Measurements from ENCODE around the gene ENPEP.
"Not testable (repeated sequence)": the region's sequence is repeated elsewhere in the genome, so short reads cannot be mapped to it uniquely, and the experiment has no call there.

Gene ENPEP, protein sequence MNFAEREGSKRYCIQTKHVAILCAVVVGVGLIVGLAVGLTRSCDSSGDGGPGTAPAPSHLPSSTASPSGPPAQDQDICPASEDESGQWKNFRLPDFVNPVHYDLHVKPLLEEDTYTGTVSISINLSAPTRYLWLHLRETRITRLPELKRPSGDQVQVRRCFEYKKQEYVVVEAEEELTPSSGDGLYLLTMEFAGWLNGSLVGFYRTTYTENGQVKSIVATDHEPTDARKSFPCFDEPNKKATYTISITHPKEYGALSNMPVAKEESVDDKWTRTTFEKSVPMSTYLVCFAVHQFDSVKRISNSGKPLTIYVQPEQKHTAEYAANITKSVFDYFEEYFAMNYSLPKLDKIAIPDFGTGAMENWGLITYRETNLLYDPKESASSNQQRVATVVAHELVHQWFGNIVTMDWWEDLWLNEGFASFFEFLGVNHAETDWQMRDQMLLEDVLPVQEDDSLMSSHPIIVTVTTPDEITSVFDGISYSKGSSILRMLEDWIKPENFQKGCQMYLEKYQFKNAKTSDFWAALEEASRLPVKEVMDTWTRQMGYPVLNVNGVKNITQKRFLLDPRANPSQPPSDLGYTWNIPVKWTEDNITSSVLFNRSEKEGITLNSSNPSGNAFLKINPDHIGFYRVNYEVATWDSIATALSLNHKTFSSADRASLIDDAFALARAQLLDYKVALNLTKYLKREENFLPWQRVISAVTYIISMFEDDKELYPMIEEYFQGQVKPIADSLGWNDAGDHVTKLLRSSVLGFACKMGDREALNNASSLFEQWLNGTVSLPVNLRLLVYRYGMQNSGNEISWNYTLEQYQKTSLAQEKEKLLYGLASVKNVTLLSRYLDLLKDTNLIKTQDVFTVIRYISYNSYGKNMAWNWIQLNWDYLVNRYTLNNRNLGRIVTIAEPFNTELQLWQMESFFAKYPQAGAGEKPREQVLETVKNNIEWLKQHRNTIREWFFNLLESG

DNA sequence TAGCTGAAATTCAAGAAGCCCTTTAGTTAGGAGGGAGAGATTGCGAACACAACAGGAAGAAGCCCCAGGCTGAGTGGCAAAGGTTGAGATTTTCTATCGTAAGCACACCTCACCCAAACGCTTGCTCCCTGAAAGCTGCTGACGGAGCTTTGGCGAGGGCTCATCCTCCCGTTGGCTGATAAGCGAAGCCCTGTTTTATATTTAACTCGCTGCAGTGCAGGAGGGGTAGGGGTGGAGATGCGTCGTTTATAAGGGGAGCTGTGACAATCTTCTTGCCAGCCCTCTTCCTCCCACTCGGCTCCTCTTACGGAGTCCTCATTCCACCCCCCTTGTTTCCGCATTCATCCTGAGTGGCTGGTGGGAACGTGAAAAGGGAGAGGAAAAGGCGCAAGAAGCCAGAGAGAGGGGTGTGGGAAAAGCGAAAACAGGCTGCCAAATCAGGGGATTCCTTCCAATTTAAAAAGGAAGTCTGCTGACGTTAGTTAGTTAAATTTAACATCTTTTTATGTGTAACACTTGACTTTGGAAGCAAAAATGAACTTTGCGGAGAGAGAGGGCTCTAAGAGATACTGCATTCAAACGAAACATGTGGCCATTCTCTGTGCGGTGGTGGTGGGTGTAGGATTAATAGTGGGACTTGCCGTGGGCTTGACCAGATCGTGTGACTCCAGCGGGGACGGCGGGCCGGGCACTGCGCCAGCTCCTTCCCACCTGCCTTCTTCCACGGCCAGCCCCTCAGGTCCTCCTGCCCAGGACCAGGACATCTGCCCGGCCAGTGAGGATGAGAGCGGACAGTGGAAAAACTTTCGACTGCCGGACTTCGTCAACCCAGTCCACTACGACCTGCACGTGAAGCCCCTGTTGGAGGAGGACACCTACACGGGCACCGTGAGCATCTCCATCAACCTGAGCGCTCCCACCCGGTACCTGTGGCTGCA is at the start of gene ENPEP:
Gene ENPEP (plus strand): TSS at position 275 of the 938 bp plus-strand sequence. CDS start 260 bp downstream, at position 535.
- DNase-seq (ENCODE audit: low read depth), result no peak

DNA sequence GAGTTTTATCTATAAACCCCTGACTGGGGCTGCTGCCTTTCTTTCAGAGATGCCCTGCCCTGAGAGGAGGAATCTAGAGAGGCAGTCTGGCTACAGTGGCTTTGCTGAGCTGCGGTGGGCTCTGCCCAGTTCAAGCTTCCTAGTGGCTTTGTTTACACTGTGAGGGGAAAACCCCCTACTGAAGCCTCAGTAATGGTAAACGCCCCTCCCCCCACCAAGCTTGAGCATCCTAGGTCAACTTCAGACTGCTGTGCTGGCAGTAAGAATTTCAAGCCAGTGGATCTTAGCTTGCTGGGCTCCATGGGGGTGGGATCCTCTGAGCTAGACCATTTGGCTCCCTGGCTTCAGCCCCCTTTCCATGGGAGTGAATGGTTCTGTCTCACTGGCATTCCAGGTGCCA is 44.1 kb upstream of the ENPEP start:
- not testable (repeated sequence) for DNase-seq (ENCODE audit: low read depth)

DNA sequence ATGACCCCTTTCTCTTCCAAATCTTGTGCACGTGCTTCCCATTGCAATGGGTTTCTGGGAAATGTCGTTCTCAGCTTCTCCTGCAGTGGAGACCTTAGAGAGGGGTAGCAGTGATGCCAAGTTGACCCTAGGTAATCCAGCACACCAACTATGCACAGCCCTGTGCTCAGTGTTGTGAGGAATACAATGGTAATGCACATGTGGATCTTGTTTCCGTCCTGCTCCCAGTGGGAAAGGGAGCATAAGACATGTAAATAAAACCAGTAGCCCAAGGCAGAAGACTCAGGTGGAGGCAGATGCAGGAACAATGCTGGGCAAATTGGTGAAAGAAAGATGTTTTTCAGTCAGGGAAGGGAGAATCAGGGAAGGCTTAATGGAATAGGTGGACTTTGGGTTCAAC is 38.7 kb upstream of the ENPEP start:
- not testable (repeated sequence) for DNase-seq (ENCODE audit: low read depth)

DNA sequence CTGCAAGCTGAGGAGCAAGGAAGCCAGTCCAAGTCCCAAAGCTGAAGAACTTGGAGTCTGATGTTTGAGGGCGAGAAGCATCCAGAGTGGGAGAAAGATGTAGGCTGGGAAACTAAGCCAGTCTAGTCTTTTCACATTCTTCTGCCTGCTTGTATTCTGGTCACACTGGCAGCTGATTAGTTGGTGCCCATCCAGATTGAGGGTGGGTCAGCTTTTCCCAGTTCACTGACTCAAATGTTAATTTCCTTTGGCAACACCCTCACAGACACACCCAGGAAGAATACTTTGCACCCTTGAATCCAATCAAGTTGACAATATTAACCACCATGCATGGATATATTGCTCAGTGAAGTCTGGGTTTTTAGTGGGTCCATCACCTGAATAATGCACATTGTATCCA is 36.7 kb upstream of the ENPEP start:
- DNase-seq (ENCODE audit: low read depth), result not testable (repeated sequence)

DNA sequence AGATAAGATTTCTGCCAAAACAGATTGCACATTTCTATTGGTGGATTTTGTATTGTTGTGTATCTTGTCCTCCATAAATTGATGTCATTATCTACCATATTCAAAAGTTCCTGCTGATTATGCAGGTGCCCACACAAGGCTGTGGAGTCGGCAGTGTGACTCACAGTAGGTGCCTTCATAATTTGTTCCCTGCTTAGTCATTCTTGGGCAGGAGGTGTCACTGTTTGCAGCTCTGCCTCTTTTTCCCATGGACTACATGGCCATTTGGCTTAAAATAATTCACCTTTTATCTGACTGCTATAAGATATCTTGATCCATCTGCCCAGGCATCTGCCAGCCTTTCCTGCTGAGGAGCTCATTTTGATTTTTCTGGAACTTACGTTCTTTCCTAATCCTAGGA is 33.6 kb upstream of the ENPEP start:
- DNase-seq (ENCODE audit: low read depth), result no peak

DNA sequence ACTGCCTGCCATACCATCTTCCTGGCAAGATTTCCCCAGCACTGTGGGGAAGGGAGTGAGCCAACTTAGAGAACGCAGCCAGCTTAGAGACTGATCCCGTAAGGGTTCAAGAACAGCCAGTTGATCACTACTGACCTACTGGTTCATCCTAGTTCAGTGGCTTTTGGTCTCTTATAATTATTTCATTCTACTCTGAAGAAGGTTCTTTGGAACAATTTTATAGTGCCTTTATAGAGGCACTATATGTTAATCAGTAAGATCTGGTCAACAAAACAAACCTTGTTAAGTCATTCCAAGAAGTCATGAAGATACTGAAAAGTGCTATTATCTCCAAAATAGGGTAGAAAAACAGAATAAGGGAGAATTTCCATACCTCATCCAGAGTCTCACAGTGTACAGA is 33.2 kb upstream of the ENPEP start:
- no peak for DNase-seq (ENCODE audit: low read depth)

DNA sequence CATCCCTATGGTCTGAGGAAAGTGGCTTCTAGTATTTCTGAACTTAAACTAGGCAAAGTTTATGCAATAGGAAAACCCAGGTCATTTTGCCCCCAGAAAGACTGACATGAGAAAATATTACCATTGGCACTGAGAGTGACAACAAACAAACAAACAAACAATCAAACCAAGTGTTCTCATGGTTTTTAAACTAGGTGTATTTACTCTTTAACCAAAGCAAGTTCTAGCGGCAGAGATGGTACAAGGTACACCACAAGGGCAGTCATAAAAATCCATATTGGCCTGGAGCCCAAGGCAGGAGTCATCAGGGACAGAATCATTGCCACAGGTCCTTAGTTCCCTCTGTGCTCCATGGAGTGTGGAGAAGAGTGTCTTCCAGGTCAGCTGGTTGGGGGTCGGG is 26.0 kb upstream of the ENPEP start:
- no peak for DNase-seq (ENCODE audit: low read depth)

DNA sequence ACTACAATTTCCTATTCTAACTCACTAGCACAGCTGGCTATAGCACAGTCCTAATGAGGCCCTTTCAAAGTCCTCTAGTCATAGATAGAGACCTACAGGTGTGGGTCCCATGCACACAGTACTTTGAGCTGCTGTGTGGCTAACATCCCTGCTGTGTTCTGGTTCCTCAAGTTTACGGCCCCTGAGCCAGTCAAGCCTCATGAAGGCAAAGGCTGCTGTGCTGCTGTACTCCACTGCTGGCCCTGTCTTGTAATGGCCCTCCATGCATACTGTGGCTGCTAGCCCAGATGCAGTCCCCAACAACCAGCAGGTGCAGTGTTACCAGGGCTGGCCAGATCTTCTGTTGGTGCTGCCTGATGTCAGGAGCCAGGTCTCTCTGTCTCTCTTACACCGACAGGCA is 23.4 kb upstream of the ENPEP start:
- DNase-seq (ENCODE audit: low read depth), result no peak

DNA sequence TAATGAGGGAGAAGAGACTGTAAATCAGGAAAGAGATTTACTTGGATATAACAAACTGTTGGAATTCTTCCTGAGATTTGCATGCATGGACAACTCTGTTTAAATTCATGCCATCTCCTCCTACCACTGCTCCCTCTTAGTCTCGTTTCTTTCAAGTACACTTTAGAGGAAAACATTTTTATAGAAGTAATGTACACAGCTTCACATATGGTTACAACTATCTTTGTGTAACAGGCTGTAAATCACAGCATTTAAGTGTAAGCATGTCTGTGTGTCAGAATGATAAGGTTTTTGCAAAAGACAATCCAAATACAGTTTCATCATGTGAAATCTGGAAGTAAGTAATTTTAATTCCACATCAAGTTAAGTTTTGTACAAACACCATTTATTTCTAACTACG is 21.5 kb upstream of the ENPEP start:
- DNase-seq (ENCODE audit: low read depth), result no peak

DNA sequence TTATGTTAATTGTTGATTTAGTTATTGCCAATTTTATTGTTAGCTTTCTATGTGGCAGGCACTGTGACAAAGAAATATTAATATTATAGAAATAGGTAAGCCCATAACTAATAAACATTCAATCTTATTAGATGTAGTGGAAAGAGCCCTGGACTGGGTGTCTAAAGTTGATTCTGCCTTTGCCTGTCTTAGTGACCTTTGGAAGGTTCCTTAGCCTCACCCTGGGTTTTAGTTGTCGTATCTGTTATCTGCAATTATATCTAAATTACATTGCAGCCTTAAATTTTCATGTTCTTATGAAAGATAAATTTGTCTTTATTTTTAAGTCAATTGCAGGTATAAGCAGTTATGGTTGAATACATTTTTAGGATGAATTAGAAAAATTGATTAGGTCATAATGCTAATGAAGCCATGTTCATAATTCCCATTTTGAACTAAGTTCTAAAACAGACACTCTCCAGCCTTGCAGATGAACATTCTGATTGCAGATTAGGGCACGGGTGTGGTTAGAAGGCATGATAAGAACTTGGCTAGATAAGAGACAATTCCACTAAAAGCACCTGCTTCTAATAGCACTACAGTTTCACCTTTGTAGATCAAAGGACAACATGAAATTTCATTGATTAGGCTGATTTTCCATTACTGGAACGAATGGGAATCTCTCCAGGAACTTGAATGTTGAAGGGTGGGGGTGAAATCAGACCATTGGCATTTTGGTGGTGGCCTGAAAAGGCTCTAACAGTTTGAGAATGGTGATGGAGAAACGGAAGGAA is 17.3 kb upstream of the ENPEP start:
- DNase-seq (ENCODE audit: low read depth), result no peak

DNA sequence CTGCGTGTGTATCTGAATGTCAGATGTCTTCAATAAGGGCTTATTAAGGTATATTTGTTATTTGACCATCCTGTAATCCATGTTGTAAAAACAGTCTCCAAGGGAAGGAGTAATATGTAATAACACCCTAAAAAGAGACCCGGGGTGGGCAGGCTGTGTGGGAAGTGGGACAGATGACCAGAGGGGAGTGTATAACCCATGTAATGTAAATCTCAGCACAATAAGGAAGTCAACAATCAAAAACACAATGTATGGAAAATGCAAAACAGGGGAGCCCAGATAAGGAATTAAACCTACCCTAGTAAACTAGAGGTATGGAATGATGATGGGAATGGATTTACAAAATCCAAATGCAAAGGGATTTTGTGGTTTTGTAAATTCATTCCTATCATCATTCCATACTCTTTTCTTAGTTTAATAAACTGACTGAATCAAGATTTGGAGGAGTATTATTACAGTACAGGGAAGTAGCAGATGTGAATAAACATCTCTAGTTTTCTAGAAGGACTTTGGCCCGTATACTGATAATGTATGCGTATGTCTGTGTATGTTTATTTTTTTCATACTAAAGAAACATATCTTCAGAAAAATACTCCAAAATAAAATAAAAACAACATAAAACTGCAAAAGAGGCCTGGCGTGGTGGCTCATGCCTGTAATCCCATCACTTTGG is 15.7 kb upstream of the ENPEP start:
- DNase-seq (ENCODE audit: low read depth), result no peak

DNA sequence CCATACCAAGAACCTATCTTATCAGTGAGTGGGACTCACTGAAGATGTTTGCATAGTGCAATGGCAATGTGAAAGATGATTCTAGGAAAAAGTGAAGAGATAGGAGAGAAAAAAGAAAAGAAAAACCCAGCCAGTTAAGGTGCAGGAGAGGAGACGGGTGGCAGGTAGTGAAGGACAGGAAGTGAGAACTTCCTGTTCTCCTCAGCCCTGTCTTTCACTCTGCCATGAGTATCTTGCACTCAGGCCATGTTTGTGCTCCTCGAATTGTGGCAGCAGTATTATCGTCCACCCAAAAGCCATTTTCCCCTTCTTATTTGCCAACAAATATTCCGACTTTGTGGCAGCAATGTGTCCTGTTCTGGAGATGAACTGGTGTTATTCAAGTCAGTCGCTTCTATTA is 8.6 kb upstream of the ENPEP start:
- DNase-seq (ENCODE audit: low read depth), result no peak

DNA sequence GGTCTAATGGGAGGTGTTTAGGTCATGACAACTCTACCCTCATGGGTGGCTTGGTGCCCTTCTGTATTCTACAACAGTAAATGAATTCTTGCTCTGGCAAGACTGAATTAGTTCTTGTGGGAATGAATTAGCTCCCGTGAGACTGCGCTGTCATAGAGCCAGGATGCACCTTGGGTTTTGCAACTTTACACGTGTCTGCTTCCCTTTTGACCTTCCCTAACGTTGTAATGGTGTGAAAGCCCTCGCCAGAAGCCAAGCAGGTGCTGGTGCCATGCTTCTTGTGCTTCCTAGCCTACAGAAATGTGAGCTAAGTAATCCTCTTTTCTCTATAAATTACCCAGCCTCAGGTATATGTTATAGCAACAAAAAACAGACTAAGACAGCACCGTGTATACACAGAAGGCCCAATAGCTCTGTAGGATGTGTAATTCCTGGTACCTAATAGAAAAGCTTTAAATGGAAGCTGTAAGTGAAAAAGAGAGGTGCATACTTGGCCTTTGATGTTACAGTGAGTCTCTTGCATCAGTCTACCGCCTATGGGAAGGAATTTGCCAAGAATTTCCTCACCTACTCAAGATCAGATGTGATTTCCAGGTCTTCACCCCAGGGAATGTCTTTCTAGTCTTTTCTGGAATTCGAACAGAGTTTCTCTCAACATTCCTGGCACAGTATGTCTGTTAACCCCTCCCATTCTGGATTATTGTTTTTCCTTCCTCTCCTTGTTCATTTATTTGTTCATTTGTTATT is 3.2 kb upstream of the ENPEP start:
- no peak for DNase-seq (ENCODE audit: low read depth)

DNA sequence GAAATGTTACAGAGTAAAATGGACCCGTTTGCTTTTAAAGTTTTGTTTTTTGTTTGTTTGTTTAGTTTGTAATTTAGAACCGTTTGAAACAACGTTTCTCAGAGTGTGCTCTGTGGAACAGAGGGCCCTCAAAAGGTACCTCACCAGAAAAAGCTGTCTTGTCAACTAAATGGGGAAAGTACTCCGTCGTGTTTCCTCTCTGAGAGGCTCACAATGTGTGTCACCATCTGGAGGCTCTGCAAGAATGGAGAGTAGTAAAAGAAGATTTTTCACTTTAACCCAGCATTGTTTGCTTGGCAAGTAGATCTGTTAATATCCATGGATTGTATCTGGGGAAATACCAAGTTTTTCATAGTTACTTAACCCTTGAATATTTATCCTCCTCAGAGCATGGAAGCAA is 1.5 kb upstream of the ENPEP start:
- no peak for DNase-seq (ENCODE audit: low read depth)

DNA sequence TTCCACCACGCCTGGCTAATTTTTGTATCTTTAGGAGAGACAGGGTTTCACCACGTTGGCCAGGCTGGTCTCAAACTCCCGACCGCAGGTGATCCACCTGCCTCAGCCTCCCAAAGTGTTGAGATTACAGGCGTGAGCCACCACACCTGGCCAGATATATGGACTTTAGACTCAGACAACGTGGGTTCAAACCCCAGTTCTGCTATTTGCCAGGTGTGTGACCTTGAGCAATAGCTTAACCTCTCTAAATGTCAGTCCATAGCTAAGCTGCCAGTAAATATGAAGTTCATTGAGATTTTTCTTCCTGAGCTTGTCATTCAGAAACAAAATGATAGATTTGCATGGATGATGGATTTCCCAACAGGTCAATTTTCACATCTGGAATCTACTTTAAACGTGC is 875 bp upstream of the ENPEP start:
- DNase-seq (ENCODE audit: low read depth), result not testable (repeated sequence)

DNA sequence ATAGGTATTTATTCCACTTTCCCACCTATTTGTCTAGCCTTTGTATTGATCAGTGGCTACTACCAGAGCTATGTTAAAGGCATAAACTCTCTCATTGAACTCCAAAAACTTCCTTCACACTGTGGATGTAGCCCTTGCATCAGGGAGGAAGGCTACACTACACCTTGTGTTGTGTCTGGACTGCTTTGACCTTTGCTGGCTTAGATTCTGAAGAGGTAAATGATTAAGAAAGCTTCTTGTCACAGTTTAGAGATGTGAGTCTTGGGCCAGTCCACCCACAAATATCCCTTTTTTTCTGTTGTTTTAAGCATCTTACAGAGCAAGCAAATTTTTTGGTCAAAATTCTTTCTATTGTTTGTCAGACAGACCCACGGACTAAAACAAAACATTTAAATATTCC is 1.9 kb downstream of the ENPEP start:
- no peak for DNase-seq (ENCODE audit: low read depth)

DNA sequence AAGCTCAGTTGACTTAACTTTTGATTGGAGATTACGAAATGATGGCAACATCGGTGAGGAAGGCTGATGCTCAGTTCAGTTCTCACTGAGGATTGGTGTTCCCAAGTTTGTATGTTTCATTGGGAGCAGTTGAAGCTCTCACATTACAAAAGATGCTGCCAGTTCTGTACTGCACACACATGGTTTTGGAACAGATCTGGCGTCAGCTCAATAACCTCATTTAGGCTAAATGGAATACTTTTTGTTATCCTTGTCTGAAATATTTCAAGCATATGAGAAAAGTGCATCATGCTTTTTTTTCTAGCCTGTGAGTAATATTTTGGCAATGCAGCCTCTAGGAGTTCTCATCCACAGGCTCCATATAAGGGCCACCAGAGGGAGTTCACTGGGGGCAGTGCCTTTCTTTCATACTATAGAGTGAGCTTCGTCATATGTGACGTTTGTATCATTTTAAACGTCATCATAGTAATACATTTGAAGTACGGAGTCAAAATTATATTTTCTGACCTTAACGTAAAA is 4.1 kb downstream of the ENPEP start:
- DNase-seq (ENCODE audit: low read depth), result no peak

DNA sequence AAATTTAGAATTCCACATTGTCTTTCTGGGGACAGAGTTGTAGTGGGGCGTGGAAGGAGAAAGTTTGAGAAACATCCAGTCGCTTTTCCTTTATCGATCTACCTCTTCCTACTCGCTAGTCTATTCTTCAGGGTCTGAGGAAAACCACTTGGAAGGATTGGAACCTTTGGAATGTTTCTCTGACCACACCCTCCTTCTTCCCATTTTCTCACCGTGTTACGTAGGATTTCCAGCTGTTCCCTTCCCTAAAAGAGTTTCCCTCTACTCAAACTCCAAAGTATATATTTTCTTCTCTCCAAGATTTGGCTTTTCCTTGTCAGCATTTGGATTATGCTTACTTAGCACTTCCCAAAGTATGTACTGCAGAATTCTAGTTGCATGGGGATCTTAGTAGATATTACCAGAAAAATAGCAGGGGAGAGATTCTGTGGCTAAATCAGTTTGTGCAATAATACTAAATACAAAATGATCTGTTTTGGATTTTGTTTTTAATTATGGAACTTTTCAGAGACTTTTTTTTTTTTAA is 4.9 kb downstream of the ENPEP start:
- no peak for DNase-seq (ENCODE audit: low read depth)

DNA sequence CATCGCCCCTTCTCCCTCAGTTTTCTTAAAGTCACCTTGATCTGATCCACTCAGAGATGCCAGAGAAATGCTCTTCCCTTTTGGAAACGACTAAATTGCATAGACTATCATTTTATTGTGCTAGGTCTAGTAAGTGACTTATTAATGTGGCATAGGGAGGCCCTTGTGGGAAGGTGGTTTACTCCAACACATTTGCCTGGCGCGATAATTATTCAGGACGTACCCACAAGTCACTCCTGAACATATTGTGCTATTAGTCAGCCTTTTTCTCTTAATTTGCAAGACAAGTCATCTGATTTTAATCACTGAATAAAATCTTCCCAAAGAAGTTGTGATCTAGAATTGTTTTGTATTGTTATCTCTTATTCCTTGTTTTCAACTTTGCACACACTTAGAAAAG is 7.6 kb downstream of the ENPEP start:
- no peak for DNase-seq (ENCODE audit: low read depth)
